Measurements from ENCODE around the gene CALCOCO1.
A peak's percentile ranks its signal among the peaks of the same experiment; 100 is the strongest.

Gene CALCOCO1

DNA sequence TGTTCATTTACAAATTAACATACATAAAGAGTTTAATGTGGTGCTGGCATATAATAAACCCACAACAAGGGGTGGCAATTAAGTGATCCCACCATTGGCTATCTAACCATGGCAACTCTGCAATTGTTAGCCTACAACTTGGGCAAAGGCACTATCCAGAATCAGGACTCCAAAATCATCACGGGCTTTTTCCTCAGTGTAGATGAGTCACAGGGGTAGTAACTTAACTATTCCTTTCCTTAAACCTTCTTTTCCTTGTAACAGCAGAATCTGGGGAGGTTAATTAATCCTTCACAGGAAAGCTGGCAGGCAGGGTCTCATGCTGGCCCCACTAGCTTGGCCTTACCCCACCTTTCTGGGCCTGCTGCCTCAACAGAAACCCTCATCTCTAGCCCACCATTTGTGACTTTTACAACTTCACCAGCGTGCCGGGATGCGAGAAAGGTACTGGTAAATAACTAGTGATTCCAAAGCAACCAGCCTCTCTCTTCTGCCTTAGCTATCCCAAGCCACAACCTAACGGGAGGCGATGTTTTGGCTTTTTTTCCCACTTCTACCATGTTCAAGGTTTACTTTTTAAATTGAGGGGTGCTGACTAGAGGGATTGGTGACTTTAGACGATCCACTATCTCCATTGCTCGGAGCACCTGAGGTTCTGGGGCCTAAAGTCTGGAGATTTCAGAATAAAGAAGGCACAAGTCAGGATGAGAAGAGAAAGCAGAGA, 52.1 kb downstream of the CALCOCO1 start:
- Histone ChIP-seq H3K27me3 (ENCODE audit: control insufficient read depth in 5 of 5, insufficient read depth in 4 of 5, low read length in 5 of 5) (no peaks in the 10 kb centered on the region), H3K9ac (ENCODE audit: low read length in 5 of 5) (peak overlapping the region; percentile 42 to 87 (median 69)), H3K36me3 (ENCODE audit: control insufficient read depth in 5 of 5, insufficient read depth in 5 of 5, low read length in 5 of 5) (peaks cover 9 to 30% (median 21%) of the 10 kb centered on the region in 5 donors), H3K4me3 (ENCODE audit: low read depth in 1 of 5, low read length in 5 of 5) (peak overlapping the region; percentile 83 to 99 (median 95)), H3K27ac (ENCODE audit: low read depth, low read length) (peak overlapping the region; percentile 94), H3K4me1 (ENCODE audit: control insufficient read depth in 5 of 5, insufficient read depth in 5 of 5, low read length in 5 of 5) (peaks cover 5 to 32% (median 30%) of the 10 kb centered on the region in 5 donors), H3K9me3 (ENCODE audit: control insufficient read depth in 5 of 5, low read length in 5 of 5) (no peaks in the 10 kb centered on the region)

DNA sequence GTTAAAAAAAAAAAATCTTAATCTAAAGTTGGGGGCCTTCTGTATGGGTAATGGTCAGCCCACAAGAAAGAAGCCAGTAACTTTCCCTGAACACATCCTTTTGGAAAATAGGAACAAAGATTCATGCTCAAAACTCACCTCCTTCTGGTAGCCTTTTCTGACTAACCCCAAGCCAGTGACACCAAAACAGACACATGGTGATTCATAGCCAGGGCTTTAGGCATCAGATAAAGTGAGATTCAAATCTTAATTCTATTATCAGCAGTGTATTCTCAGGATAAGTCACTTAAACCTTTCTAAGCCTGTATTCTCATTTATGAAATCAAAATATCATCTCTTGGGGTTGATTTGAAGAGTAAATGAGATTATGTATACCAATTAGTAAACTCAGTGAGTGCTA, 56.3 kb downstream of the CALCOCO1 start:
- Histone ChIP-seq H3K27me3 (ENCODE audit: control insufficient read depth in 5 of 5, insufficient read depth in 4 of 5, low read length in 5 of 5) (no peaks in the 10 kb centered on the region), H3K9me3 (ENCODE audit: control insufficient read depth in 5 of 5, low read length in 5 of 5) (no peaks in the 10 kb centered on the region), H3K27ac (ENCODE audit: low read depth, low read length) (no peak overlapping the region), H3K4me1 (ENCODE audit: control insufficient read depth in 5 of 5, insufficient read depth in 5 of 5, low read length in 5 of 5) (peaks cover 3 to 13% (median 11%) of the 10 kb centered on the region in 5 donors), H3K36me3 (ENCODE audit: control insufficient read depth in 5 of 5, insufficient read depth in 5 of 5, low read length in 5 of 5) (peaks cover 15 to 59% (median 43%) of the 10 kb centered on the region in 5 donors), H3K4me3 (ENCODE audit: low read depth in 1 of 5, low read length in 5 of 5) (no peak overlapping the region), H3K9ac (ENCODE audit: low read length in 5 of 5) (no peak overlapping the region)

DNA sequence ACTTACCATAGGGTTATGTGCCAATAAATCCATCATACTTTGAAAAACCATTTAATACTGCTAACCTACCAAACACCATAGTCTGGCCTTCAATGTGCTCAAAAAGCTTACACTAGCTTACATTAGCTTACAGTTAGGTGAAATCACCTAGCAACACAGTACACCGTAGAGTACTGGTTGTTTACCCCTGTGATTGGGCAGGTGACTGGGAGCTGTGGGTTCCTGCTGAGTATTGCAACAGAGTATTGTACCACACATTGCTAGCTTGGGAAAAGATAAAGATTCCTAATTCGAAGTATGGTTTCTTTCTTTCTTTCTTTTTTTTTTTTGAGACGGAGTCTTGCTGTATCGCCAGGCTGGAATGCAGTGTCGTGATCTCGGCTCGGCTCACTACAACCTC, 56.9 kb downstream of the CALCOCO1 start:
- Histone ChIP-seq H3K27me3 (ENCODE audit: control insufficient read depth in 5 of 5, insufficient read depth in 4 of 5, low read length in 5 of 5) (no peaks in the 10 kb centered on the region), H3K9ac (ENCODE audit: low read length in 5 of 5) (no peak overlapping the region), H3K27ac (ENCODE audit: low read depth, low read length) (no peak overlapping the region), H3K4me1 (ENCODE audit: control insufficient read depth in 5 of 5, insufficient read depth in 5 of 5, low read length in 5 of 5) (peaks cover 2 to 8% (median 6%) of the 10 kb centered on the region in 5 donors), H3K9me3 (ENCODE audit: control insufficient read depth in 5 of 5, low read length in 5 of 5) (no peaks in the 10 kb centered on the region), H3K4me3 (ENCODE audit: low read depth in 1 of 5, low read length in 5 of 5) (no peak overlapping the region), H3K36me3 (ENCODE audit: control insufficient read depth in 5 of 5, insufficient read depth in 5 of 5, low read length in 5 of 5) (peaks cover 20 to 66% (median 49%) of the 10 kb centered on the region in 5 donors)

DNA sequence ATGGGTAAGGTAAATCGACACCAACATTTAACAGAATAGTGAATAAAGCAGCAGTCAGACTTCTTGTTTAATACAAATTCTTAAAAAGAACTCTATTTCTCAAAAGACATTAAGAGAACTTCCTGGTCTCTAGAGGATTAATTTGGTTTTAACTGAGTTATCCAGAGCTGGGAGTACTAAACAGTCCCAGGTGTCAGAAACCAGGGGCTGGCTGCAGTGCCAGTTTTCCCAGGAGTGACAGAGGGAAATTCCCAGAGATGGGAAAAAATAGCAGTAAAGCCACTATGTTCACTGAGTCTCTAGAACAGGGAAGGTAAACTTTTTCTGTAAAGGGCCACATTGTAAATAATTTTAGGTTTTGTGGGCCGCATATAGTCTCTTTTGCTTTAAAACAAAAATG, 60.2 kb downstream of the CALCOCO1 start:
- Histone ChIP-seq H3K27me3 (ENCODE audit: control insufficient read depth in 5 of 5, insufficient read depth in 4 of 5, low read length in 5 of 5) (no peaks in the 10 kb centered on the region), H3K9me3 (ENCODE audit: control insufficient read depth in 5 of 5, low read length in 5 of 5) (no peaks in the 10 kb centered on the region), H3K9ac (ENCODE audit: low read length in 5 of 5) (no peak overlapping the region), H3K4me3 (ENCODE audit: low read depth in 1 of 5, low read length in 5 of 5) (no peak overlapping the region), H3K36me3 (ENCODE audit: control insufficient read depth in 5 of 5, insufficient read depth in 5 of 5, low read length in 5 of 5) (peaks cover 24 to 71% (median 53%) of the 10 kb centered on the region in 5 donors), H3K27ac (ENCODE audit: low read depth, low read length) (no peak overlapping the region), H3K4me1 (ENCODE audit: control insufficient read depth in 5 of 5, insufficient read depth in 5 of 5, low read length in 5 of 5) (peaks cover 0 to 2% (median 0%) of the 10 kb centered on the region in 5 donors)

DNA sequence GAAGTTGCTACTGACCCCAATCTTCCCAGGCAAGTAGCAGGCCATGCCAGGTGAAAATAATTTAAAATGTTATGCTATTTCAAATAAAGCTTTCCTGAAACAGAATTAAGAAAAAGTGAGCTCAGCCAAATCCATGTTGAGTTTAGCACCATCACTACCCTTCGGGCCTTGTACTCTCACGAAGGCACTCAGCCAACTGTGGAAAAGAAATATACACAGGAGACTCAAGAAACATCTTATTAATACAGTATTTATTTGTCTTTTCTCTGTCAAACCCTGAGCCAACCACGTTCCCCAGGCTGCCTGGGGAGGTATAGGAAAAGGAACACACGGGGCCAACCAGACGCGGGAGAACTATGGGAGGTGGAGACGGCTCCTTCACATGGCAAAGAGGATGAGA, 62.3 kb downstream of the CALCOCO1 start:
- no peak overlapping the region for H3K4me3 ChIP-seq (ENCODE audit: low read depth in 1 of 5, low read length in 5 of 5)
- no peak overlapping the region for H3K9ac ChIP-seq (ENCODE audit: low read length in 5 of 5)
- peaks cover 0 to 5% (median 4%) of the 10 kb centered on the region in 5 donors for H3K4me1 ChIP-seq (ENCODE audit: control insufficient read depth in 5 of 5, insufficient read depth in 5 of 5, low read length in 5 of 5)
- H3K27me3 ChIP-seq (ENCODE audit: control insufficient read depth in 5 of 5, insufficient read depth in 4 of 5, low read length in 5 of 5) = no peaks in the 10 kb centered on the region
- no peaks in the 10 kb centered on the region for H3K9me3 ChIP-seq (ENCODE audit: control insufficient read depth in 5 of 5, low read length in 5 of 5)
- H3K36me3 ChIP-seq (ENCODE audit: control insufficient read depth in 5 of 5, insufficient read depth in 5 of 5, low read length in 5 of 5) = peaks cover 13 to 52% (median 43%) of the 10 kb centered on the region in 5 donors
- H3K27ac ChIP-seq (ENCODE audit: low read depth, low read length) = no peak overlapping the region

DNA sequence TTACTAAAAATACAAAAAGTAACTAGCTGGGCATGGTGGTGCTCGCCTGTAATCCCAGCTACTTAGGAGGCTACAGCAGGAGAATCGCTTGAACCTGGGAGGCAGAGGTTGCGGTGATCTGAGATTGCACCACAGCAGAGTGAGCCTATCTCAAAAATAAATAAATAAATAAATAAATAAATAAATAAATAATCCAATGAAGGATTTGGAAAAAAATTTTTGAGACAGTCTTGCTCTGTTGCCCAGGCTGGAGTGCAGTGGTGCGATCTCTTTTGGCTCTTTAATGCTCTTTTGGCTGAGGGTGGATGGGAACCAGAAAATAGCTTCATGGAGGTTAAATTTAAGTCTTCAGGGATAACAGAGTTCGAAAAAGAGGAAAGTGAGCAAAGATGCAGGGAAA, 63.1 kb downstream of the CALCOCO1 start:
- H3K9ac ChIP-seq (ENCODE audit: low read length in 5 of 5) = no peak overlapping the region
- no peaks in the 10 kb centered on the region for H3K27me3 ChIP-seq (ENCODE audit: control insufficient read depth in 5 of 5, insufficient read depth in 4 of 5, low read length in 5 of 5)
- peaks cover 9 to 45% (median 35%) of the 10 kb centered on the region in 5 donors for H3K36me3 ChIP-seq (ENCODE audit: control insufficient read depth in 5 of 5, insufficient read depth in 5 of 5, low read length in 5 of 5)
- H3K27ac ChIP-seq (ENCODE audit: low read depth, low read length) = no peak overlapping the region
- no peak overlapping the region for H3K4me3 ChIP-seq (ENCODE audit: low read depth in 1 of 5, low read length in 5 of 5)
- H3K4me1 ChIP-seq (ENCODE audit: control insufficient read depth in 5 of 5, insufficient read depth in 5 of 5, low read length in 5 of 5) = peaks cover 1 to 10% (median 5%) of the 10 kb centered on the region in 5 donors
- no peaks in the 10 kb centered on the region for H3K9me3 ChIP-seq (ENCODE audit: control insufficient read depth in 5 of 5, low read length in 5 of 5)

DNA sequence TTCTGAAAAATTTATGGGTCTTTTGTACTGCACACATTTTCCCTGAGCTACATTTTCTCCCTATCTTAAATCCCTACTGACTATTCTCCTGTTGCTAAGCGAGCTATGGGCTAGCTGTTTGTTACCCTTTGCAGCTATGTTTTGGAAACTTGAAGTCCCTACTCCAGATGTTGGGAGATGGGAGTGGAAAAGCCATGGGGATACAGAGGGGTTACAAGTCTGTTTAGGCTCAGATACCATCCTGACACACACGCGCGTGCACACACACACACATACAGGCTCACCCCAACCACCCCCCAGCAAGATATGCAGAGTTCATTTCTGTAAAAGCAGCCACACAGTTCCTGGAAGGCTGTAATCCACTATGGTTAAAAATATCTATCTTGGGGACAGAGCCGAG, 67.2 kb downstream of the CALCOCO1 start:
- no peak overlapping the region for H3K4me3 ChIP-seq (ENCODE audit: low read depth in 1 of 5, low read length in 5 of 5)
- H3K36me3 ChIP-seq (ENCODE audit: control insufficient read depth in 5 of 5, insufficient read depth in 5 of 5, low read length in 5 of 5) = peaks cover 3 to 16% (median 10%) of the 10 kb centered on the region in 5 donors
- H3K9me3 ChIP-seq (ENCODE audit: control insufficient read depth in 5 of 5, low read length in 5 of 5) = no peaks in the 10 kb centered on the region
- peaks cover 2 to 16% (median 15%) of the 10 kb centered on the region in 5 donors for H3K4me1 ChIP-seq (ENCODE audit: control insufficient read depth in 5 of 5, insufficient read depth in 5 of 5, low read length in 5 of 5)
- no peak overlapping the region for H3K9ac ChIP-seq (ENCODE audit: low read length in 5 of 5)
- H3K27ac ChIP-seq (ENCODE audit: low read depth, low read length) = peak overlapping the region; percentile 57
- no peaks in the 10 kb centered on the region for H3K27me3 ChIP-seq (ENCODE audit: control insufficient read depth in 5 of 5, insufficient read depth in 4 of 5, low read length in 5 of 5)

DNA sequence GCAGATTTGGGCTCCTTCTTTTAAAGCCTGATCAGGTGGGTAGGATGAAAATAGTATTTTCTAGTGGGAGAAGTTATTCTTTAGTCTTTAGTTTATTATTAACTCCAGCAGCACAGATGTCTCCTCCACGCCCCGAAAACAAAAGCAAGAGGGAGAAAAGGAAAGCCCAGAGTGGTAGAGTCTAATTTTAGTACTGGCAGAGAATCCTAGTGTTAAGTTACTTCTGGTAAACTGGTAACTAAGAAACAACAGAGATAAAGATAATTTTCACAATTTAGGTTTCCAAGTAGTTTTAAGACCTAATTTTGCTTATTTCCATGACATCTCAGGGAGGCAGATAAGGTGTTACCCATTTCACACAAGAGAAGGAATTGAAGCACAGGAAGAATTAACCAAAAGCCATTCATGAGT, 67.7 kb downstream of the CALCOCO1 start:
- Histone ChIP-seq H3K9ac (ENCODE audit: low read length in 5 of 5) (no peak overlapping the region), H3K4me3 (ENCODE audit: low read depth in 1 of 5, low read length in 5 of 5) (no peak overlapping the region), H3K9me3 (ENCODE audit: control insufficient read depth in 5 of 5, low read length in 5 of 5) (no peaks in the 10 kb centered on the region), H3K4me1 (ENCODE audit: control insufficient read depth in 5 of 5, insufficient read depth in 5 of 5, low read length in 5 of 5) (peaks cover 2 to 16% (median 15%) of the 10 kb centered on the region in 5 donors), H3K27ac (ENCODE audit: low read depth, low read length) (peak overlapping the region; percentile 57), H3K27me3 (ENCODE audit: control insufficient read depth in 5 of 5, insufficient read depth in 4 of 5, low read length in 5 of 5) (no peaks in the 10 kb centered on the region), H3K36me3 (ENCODE audit: control insufficient read depth in 5 of 5, insufficient read depth in 5 of 5, low read length in 5 of 5) (peaks cover 1 to 12% (median 6%) of the 10 kb centered on the region in 5 donors)

DNA sequence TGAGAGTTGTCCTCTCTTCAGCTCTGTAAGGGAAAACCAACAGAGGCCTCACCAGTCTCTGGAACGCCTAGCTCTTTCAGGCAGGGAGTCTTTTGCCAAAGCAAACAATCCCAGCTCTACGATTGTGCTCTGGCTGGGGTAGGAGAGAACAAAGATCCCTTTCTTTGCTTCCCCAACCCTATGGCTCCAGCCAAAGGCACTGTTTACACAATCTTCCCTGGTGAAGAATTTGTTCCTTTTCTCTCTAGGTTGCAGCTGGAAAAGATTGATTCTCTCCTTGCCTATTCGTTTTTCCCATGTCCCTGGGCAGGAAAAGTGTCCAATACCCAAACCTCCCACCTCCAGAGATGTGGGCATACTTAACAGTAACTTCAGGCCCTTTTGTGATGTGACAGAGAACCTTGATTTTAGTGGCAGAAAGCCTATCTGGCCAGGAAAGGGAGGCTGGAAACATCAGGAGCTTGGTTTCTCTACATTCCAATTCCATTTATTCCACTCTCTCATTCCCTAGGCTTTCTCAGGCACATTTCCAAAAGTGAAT, 68.2 kb downstream of the CALCOCO1 start:
- Histone ChIP-seq H3K36me3 (ENCODE audit: control insufficient read depth in 5 of 5, insufficient read depth in 5 of 5, low read length in 5 of 5) (peaks cover 0 to 9% (median 3%) of the 10 kb centered on the region in 5 donors), H3K4me1 (ENCODE audit: control insufficient read depth in 5 of 5, insufficient read depth in 5 of 5, low read length in 5 of 5) (peaks cover 2 to 16% (median 15%) of the 10 kb centered on the region in 5 donors), H3K9ac (ENCODE audit: low read length in 5 of 5) (peak overlapping the region in 2 of 5 donors; percentile 19 to 53)

More for the DNA sequence above, 68.2 kb downstream of the CALCOCO1 start:
- H3K27ac ChIP-seq (ENCODE audit: low read depth, low read length) = peak overlapping the region; percentile 57
- H3K9me3 ChIP-seq (ENCODE audit: control insufficient read depth in 5 of 5, low read length in 5 of 5) = no peaks in the 10 kb centered on the region
- H3K27me3 ChIP-seq (ENCODE audit: control insufficient read depth in 5 of 5, insufficient read depth in 4 of 5, low read length in 5 of 5) = no peaks in the 10 kb centered on the region
- H3K4me3 ChIP-seq (ENCODE audit: low read depth in 1 of 5, low read length in 5 of 5) = no peak overlapping the region
